ENCODE measurements around the gene ELN. TPM values are rescaled to one million over a fixed set of nuclear protein-coding genes. Genes with fewer than 3 reads are reported as not detected.

Gene ELN
- total RNA-seq, 1 experiment from 2014 or later, result 0.26 TPM

DNA sequence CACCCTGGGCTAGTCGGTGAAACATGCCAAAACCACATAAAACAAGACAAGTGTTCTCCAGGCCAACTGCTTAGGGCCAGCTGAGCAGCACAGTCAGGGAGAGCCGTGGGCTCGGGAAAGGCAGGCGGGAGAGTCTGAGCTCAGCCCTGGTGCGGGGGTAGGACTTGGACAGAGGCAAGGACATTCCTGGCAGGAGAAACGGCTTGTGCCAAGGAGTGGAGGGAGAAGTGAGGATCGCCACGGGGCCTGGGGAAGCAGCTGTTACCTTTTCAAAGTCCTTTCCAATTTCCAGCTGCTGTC is 4.2 kb downstream of the ELN start:
- intact Hi-C loops (cut with micrococcal nuclease; ENCODE audit: unreplicated experiment), result no loop called here
- in situ Hi-C loops (cut with HindIII; ENCODE audit: low pct_unique_long_range_greater_than_20kb, low sequenced_read_pairs), result no loop called here
- BruUV-seq (replicated peaks), result no TSS peak
- Histone ChIP-seq H3K4me3 (ENCODE audit: low read depth in 2 of 2, low read length in 2 of 2) (no peak overlapping the region), H3K36me3 (ENCODE audit: control insufficient read depth, insufficient read depth, low read length) (no peaks in the 10 kb centered on the region), H3K27ac (ENCODE audit: low read length) (no peak overlapping the region), H3K9me3 (ENCODE audit: control insufficient read depth, insufficient read depth, low read depth, low read length) (no peaks in the 10 kb centered on the region), H3K27me3 (ENCODE audit: control insufficient read depth, insufficient read depth, low read length) (no peaks in the 10 kb centered on the region), H3K4me1 (ENCODE audit: control insufficient read depth, insufficient read depth, low read length) (peaks cover 15% of the 10 kb centered on the region; the same call in 1 of the 2 replicates)
- TF ChIP-seq, protein P1, sequence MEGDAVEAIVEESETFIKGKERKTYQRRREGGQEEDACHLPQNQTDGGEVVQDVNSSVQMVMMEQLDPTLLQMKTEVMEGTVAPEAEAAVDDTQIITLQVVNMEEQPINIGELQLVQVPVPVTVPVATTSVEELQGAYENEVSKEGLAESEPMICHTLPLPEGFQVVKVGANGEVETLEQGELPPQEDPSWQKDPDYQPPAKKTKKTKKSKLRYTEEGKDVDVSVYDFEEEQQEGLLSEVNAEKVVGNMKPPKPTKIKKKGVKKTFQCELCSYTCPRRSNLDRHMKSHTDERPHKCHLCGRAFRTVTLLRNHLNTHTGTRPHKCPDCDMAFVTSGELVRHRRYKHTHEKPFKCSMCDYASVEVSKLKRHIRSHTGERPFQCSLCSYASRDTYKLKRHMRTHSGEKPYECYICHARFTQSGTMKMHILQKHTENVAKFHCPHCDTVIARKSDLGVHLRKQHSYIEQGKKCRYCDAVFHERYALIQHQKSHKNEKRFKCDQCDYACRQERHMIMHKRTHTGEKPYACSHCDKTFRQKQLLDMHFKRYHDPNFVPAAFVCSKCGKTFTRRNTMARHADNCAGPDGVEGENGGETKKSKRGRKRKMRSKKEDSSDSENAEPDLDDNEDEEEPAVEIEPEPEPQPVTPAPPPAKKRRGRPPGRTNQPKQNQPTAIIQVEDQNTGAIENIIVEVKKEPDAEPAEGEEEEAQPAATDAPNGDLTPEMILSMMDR (IDR thresholded peaks at IDR 0.05), result no peak
- TF ChIP-seq POLR2AphosphoS5 (IDR thresholded peaks at IDR 0.05; ENCODE audit: low read depth, low read length) (no peak), TCF7L2 (IDR thresholded peaks at IDR 0.05; ENCODE audit: low read depth, low read length) (no peak), SIN3A (IDR thresholded peaks at IDR 0.05; ENCODE audit: borderline replicate concordance, insufficient read depth, low read depth, low read length) (no peak)
- peak; percentile 58 for ATAC-seq
- POLR2A ChIA-PET, result interaction anchor here (0.6 kb wide), 1 partner anchor 140 kb away, joined by 4 read pairs; no protein-coding TSS in a partner anchor
- CTCF ChIA-PET, result interaction anchor here (0.7 kb wide), 1 partner anchor 61 kb away, joined by 3 read pairs; no protein-coding TSS in a partner anchor
- DNase-seq (ENCODE audit: low read depth, low spot score), result no peak

DNA sequence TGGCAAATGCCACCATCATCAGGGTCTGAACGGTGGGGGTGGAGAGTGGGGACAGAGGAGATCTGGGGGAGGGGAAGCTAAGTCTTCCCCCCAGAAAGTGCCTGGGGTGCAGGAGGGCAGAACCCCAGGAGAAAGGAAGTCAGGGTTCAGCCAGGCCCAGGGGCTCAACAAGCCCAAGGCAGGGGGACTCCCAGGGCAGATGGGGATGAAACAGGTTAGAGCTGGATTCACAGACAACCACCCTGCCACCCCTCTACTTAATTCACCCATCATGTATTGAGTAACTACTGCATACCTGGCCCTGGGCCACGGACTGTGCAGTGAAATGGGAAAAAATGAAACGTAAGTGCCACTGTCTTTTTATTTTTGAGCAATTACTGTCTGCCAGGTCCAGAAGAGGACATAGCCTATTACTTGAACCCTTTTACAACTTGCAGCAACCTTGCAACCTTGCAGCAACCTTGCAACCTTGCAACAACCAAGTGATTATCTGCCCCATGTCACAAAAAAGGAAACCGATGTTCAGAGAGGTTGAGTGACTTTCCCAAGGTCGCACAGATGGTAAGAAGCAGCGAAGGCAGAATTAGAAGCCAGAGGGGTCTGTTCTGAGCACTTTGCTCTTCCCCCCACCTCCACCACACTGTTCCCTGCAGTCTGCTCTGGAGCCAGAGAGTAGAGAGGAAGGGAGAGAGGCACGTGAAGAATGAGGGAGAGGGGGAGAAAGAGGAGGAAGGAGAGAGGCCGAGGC is 4.8 kb downstream of the ELN start:
- intact Hi-C loops (cut with micrococcal nuclease; ENCODE audit: unreplicated experiment), result no loop called here
- H3K27me3 ChIP-seq (ENCODE audit: control insufficient read depth, insufficient read depth, low read length), result no peaks in the 10 kb centered on the region
- POLR2A ChIA-PET, result interaction anchor here (0.6 kb wide), 1 partner anchor 141 kb away, joined by 4 read pairs; no protein-coding TSS in a partner anchor
- no peaks in the 10 kb centered on the region for H3K9me3 ChIP-seq (ENCODE audit: control insufficient read depth, insufficient read depth, low read depth, low read length)
- BruUV-seq (replicated peaks), result no TSS peak
- in situ Hi-C loops (cut with HindIII; ENCODE audit: low pct_unique_long_range_greater_than_20kb, low sequenced_read_pairs), result no loop called here
- CTCF ChIA-PET, result interaction anchor here (0.7 kb wide), 1 partner anchor 62 kb away, joined by 3 read pairs; no protein-coding TSS in a partner anchor
- ATAC-seq (no peak), DNase-seq (ENCODE audit: low read depth, low spot score) (no peak)
- H3K4me1 ChIP-seq (ENCODE audit: control insufficient read depth, insufficient read depth, low read length), result peaks cover 15% of the 10 kb centered on the region; the same call in 1 of the 2 replicates
- no peaks in the 10 kb centered on the region for H3K36me3 ChIP-seq (ENCODE audit: control insufficient read depth, insufficient read depth, low read length)
- no peak overlapping the region for H3K4me3 ChIP-seq (ENCODE audit: low read depth in 2 of 2, low read length in 2 of 2)
- TF ChIP-seq, protein P1 (IDR thresholded peaks at IDR 0.05), result no peak
- TF ChIP-seq POLR2AphosphoS5 (IDR thresholded peaks at IDR 0.05; ENCODE audit: low read depth, low read length) (no peak), SIN3A (IDR thresholded peaks at IDR 0.05; ENCODE audit: borderline replicate concordance, insufficient read depth, low read depth, low read length) (no peak), TCF7L2 (IDR thresholded peaks at IDR 0.05; ENCODE audit: low read depth, low read length) (no peak)
- TF ChIP-seq, protein P2, sequence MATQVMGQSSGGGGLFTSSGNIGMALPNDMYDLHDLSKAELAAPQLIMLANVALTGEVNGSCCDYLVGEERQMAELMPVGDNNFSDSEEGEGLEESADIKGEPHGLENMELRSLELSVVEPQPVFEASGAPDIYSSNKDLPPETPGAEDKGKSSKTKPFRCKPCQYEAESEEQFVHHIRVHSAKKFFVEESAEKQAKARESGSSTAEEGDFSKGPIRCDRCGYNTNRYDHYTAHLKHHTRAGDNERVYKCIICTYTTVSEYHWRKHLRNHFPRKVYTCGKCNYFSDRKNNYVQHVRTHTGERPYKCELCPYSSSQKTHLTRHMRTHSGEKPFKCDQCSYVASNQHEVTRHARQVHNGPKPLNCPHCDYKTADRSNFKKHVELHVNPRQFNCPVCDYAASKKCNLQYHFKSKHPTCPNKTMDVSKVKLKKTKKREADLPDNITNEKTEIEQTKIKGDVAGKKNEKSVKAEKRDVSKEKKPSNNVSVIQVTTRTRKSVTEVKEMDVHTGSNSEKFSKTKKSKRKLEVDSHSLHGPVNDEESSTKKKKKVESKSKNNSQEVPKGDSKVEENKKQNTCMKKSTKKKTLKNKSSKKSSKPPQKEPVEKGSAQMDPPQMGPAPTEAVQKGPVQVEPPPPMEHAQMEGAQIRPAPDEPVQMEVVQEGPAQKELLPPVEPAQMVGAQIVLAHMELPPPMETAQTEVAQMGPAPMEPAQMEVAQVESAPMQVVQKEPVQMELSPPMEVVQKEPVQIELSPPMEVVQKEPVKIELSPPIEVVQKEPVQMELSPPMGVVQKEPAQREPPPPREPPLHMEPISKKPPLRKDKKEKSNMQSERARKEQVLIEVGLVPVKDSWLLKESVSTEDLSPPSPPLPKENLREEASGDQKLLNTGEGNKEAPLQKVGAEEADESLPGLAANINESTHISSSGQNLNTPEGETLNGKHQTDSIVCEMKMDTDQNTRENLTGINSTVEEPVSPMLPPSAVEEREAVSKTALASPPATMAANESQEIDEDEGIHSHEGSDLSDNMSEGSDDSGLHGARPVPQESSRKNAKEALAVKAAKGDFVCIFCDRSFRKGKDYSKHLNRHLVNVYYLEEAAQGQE (IDR thresholded peaks at IDR 0.05; ENCODE audit: insufficient read depth in 1 of 2, low read depth in 2 of 2, low read length in 1 of 2), result no peak
- no peak overlapping the region; the same call in 1 of the 2 replicates for H3K27ac ChIP-seq (ENCODE audit: low read length)
